Measurements from ENCODE around the gene MYL3.

GRCh38 chr3:46844397-46844796 lies 18.8 kb downstream of the MYL3 start:
- TF ChIP-seq CTCF (conservative IDR thresholded peaks at IDR 0.05) = no peak
- TF ChIP-seq EZH2 (IDR thresholded peaks at IDR 0.05; ENCODE audit: low read depth) = no peak
